Nephron (organoid): ENCODE results near the gene C6orf58.
A peak's percentile ranks its signal among the peaks of the same experiment; 100 is the strongest.

Experiments used
- H3K27ac Mint-ChIP-seq, 3 experiments: 2 replicates each; pipeline ENCODE4 v1.8.0; 2020; ENCODE audit warnings: mixed read lengths in 3 of 3, mild to moderate bottlenecking in 2 of 3, moderate library complexity in 1 of 3
- H3K27me3 Mint-ChIP-seq: 2 replicates; pipeline ENCODE4 v1.8.0; 2021; ENCODE audit warnings: low read depth, mild to moderate bottlenecking, moderate library complexity, mixed read lengths
- H3K36me3 Mint-ChIP-seq: 2 replicates; pipeline ENCODE4 v1.8.0; 2020; ENCODE audit warnings: low read depth, mixed read lengths
- H3K4me1 Mint-ChIP-seq: 2 replicates; pipeline ENCODE4 v1.8.0; 2020; ENCODE audit warnings: mixed read lengths
- H3K4me3 Mint-ChIP-seq, 3 experiments: 2 replicates each; pipeline ENCODE4 v1.8.0; 2020; ENCODE audit warnings: mild to moderate bottlenecking in 3 of 3, mixed read lengths in 3 of 3, moderate library complexity in 2 of 3
- H3K9me3 Mint-ChIP-seq: 2 replicates; pipeline ENCODE4 v1.8.0; 2020; ENCODE audit warnings: mixed read lengths
- TF ChIP-seq, protein P1 (sequence below), 3 experiments: fragments of 200-600 bp; sonication (generic); IDR thresholded peaks; one replicate each; pipeline ENCODE4 v1.5.0; 2021; ENCODE audit warnings: antibody characterized with exemption in 3 of 3; ENCODE audit not compliant: unreplicated experiment in 3 of 3

Gene C6orf58

DNA sequence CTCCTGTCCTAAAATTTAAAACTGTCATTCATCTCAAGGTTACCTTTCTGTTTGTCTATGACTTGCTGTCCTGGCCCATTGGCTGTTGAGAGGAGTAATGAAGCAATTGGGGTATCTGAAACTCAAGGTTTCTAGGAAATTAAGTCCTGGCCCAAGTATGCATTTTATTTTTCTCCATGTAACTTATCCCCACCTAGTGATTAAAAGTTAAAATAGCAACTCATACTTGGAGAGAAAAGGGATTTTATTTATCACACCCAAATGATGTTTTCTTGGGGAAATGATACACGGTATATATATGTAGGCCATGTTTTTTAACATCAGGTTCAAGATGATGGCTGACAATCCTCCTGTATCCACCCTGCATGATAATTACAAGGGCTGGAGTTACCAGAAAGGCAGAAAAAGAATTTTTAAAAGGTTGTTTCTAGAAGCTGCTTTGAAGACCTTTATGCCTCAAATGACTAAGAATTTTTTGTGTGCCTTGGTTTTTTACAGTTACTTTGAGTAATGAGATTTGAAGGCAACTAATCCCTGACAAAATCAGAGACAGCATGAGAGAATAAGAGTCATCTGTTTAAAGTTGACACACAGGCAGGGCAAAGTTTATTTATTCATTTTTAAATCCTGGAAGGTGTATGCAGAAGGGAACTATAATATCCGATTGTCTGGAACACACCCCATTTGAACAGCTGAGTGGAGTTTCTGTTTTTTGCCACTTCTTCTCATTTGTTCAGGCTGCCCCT lies 28.9 kb upstream of the C6orf58 start:
- Mint-ChIP-seq H3K27me3 (no peaks in the 10 kb centered on the region), H3K36me3 (no peaks in the 10 kb centered on the region), H3K4me3 (no peak overlapping the region), H3K9me3 (no peaks in the 10 kb centered on the region), H3K27ac (no peak overlapping the region), H3K4me1 (no peaks in the 10 kb centered on the region)
- TF ChIP-seq, protein P1, sequence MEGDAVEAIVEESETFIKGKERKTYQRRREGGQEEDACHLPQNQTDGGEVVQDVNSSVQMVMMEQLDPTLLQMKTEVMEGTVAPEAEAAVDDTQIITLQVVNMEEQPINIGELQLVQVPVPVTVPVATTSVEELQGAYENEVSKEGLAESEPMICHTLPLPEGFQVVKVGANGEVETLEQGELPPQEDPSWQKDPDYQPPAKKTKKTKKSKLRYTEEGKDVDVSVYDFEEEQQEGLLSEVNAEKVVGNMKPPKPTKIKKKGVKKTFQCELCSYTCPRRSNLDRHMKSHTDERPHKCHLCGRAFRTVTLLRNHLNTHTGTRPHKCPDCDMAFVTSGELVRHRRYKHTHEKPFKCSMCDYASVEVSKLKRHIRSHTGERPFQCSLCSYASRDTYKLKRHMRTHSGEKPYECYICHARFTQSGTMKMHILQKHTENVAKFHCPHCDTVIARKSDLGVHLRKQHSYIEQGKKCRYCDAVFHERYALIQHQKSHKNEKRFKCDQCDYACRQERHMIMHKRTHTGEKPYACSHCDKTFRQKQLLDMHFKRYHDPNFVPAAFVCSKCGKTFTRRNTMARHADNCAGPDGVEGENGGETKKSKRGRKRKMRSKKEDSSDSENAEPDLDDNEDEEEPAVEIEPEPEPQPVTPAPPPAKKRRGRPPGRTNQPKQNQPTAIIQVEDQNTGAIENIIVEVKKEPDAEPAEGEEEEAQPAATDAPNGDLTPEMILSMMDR (IDR thresholded peaks at IDR 0.05; ENCODE audit: unreplicated experiment in 3 of 3), result peak; percentile 24 to 41 (median 39)

DNA sequence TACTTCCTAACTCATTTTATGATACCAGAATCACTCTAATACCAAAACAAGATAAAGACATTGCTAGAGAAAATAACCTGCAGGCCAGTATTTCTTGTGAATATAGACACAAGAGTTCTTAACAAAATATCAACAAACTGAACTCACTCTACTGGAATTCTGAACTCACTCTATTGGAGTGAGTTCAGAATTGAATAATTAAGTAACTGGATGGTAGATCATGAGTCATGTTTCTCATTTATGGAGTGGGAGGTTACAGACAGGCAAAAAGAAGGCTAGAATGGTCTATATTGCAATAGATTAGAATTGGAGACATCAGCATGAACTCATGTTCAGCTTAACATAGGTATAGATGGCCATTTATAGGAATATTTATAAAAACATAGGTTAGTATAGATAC lies 26.6 kb upstream of the C6orf58 start:
- Mint-ChIP-seq H3K9me3 (no peaks in the 10 kb centered on the region), H3K27ac (no peak overlapping the region), H3K36me3 (no peaks in the 10 kb centered on the region), H3K27me3 (no peaks in the 10 kb centered on the region), H3K4me3 (no peak overlapping the region), H3K4me1 (no peaks in the 10 kb centered on the region)
- TF ChIP-seq, protein P1 (IDR thresholded peaks at IDR 0.05; ENCODE audit: unreplicated experiment in 3 of 3), result no peak

DNA sequence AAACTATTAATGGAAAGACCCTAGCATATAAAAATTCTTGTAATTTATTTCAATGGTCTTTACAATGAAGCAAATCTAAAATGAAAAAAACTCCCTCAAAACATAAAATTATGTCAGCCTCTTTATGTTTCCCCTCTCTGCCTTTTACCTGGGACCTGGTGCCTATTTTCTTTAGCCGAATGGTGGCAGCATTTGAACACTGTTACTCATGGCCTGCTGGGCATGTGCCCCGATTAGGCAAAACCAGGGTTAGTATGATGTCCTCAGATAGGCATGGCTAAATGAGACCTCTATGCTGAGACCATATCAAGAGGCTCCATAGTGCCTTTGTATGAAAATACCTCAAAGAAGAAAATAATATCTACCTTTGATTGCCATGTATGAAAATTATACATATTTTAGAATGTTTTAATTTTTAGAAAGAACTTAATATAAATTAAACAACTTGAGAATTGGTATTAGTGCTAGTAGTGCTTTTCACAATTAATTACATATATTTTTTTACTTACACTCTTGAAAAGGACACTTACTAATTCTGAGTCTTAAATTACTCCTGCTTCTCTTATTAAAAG lies 22.5 kb upstream of the C6orf58 start:
- Mint-ChIP-seq H3K4me3 (no peak overlapping the region), H3K36me3 (no peaks in the 10 kb centered on the region), H3K27me3 (no peaks in the 10 kb centered on the region), H3K4me1 (no peaks in the 10 kb centered on the region), H3K9me3 (no peaks in the 10 kb centered on the region), H3K27ac (no peak overlapping the region)
- TF ChIP-seq, protein P1 (IDR thresholded peaks at IDR 0.05; ENCODE audit: unreplicated experiment in 3 of 3), result peak in 1 of 3 experiments; percentile 39

DNA sequence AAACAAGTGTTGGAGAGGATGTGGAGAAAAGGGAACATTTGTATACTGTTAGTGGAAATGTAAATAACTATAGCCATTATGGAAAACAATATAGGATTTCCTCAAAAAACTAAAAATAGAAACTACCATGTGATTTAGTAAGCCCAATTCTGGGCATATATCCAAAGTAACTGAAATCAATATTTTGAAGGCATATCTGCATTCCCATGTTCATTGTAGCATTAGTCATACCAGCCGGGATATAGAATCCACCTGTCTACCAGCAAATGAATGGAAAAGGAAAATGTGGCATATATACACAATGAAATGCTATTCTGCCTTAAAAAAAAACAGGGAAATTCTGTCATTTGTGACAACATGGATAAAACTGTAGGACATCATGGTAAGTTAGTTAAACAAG lies 15.3 kb upstream of the C6orf58 start:
- Mint-ChIP-seq H3K9me3 (no peaks in the 10 kb centered on the region), H3K4me1 (no peaks in the 10 kb centered on the region)

DNA sequence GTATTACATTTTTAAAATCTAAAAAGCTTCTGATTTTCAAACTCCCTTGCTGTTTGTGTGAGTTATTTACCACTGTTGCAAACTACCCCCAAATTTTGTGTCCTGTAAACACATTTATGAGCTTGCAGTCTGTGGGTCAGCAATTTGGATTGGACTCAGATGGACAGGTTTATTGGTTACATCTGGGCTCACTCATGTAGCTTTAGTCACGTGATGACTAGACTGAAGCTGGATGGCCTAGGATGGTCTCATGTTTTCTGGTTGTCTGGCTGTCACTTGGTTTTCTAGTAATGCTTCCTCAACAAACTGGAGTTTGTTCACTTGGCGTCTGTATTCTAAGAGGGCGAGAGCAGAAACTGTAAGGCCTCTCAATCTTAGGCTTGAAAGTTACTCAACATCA lies 12.2 kb upstream of the C6orf58 start:
- H3K4me1 Mint-ChIP-seq, result no peaks in the 10 kb centered on the region
- TF ChIP-seq, protein P1 (IDR thresholded peaks at IDR 0.05; ENCODE audit: unreplicated experiment in 3 of 3), result no peak
- no peaks in the 10 kb centered on the region for H3K36me3 Mint-ChIP-seq
- H3K4me3 Mint-ChIP-seq, result no peak overlapping the region
- no peak overlapping the region for H3K27ac Mint-ChIP-seq
- H3K9me3 Mint-ChIP-seq, result no peaks in the 10 kb centered on the region
- H3K27me3 Mint-ChIP-seq, result no peaks in the 10 kb centered on the region

More for the DNA sequence above, 15.3 kb upstream of the C6orf58 start:
- TF ChIP-seq, protein P1 (IDR thresholded peaks at IDR 0.05; ENCODE audit: unreplicated experiment in 3 of 3), result no peak
- no peaks in the 10 kb centered on the region for H3K36me3 Mint-ChIP-seq
- no peaks in the 10 kb centered on the region for H3K27me3 Mint-ChIP-seq
- H3K4me3 Mint-ChIP-seq, result no peak overlapping the region
- H3K27ac Mint-ChIP-seq, result no peak overlapping the region

DNA sequence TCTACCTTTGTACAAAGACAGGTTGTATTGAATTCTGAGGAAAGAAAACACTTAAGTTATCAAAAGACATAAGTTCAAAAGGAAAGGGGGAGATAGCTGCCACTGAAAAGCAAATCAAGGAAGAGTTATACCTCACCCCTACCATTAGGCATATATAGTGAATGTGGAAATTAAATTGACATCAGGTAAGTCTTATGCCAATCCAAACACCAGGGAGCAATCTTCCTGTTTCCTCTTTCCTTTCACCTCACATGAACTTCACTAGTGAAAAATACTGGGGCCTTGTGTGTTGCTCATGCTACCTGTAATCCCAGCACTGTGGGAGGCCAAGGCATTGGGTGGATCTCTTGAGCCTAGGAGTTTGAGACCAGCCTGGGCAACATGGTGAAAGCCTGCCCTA lies 10.9 kb upstream of the C6orf58 start:
- no peaks in the 10 kb centered on the region for H3K9me3 Mint-ChIP-seq
- no peaks in the 10 kb centered on the region for H3K27me3 Mint-ChIP-seq
- H3K4me3 Mint-ChIP-seq, result no peak overlapping the region
- no peak overlapping the region for H3K27ac Mint-ChIP-seq
- no peaks in the 10 kb centered on the region for H3K36me3 Mint-ChIP-seq
- TF ChIP-seq, protein P1 (IDR thresholded peaks at IDR 0.05; ENCODE audit: unreplicated experiment in 3 of 3), result no peak
- no peaks in the 10 kb centered on the region for H3K4me1 Mint-ChIP-seq
